K562 (cell line): ENCODE results near the gene RCOR3. TPM values are rescaled to one million over a fixed set of nuclear protein-coding genes. Genes with fewer than 3 reads are reported as not detected.

Experiments
- ARID1B ChIP-seq: fragments of 450-650 bp; IDR thresholded peaks from 2 replicates; pipeline ENCODE4 v1.6.1; 2016; ENCODE audit warnings: antibody characterized with exemption, mild to moderate bottlenecking, inconsistent platforms
- ARNT ChIP-seq, 2 experiments: fragments of 450-650 bp; IDR thresholded peaks; 2 replicates each; pipeline ENCODE4 v1.6.1; 2016; ENCODE audit warnings: mild to moderate bottlenecking in 1 of 2
- CBFA2T2 ChIP-seq: fragments of 450-650 bp; conservative IDR thresholded peaks from 2 replicates; pipeline ENCODE4 v1.6.1; 2017; ENCODE audit warnings: mild to moderate bottlenecking
- CC2D1A ChIP-seq: fragments of 450-650 bp; IDR thresholded peaks from 2 replicates; pipeline ENCODE4 v1.6.1; 2017; ENCODE audit warnings: mild to moderate bottlenecking
- CREB3 ChIP-seq: fragments of 450-650 bp; conservative IDR thresholded peaks from 2 replicates; pipeline ENCODE4 v1.6.1; 2016; ENCODE audit warnings: missing genetic modification characterization, low read depth, mild to moderate bottlenecking, missing compliant biosample characterization, moderate library complexity
- GATAD2A ChIP-seq: fragments of 450-650 bp; IDR thresholded peaks from 2 replicates; pipeline ENCODE4 v1.6.1; 2017
- HDAC8 ChIP-seq: fragments of 450-650 bp; IDR thresholded peaks from 2 replicates; pipeline ENCODE4 v1.6.1; 2016; ENCODE audit warnings: mild to moderate bottlenecking, missing genetic modification characterization, moderate library complexity, missing compliant biosample characterization
- HSF4 ChIP-seq: fragments of 250-450 bp; sonication (Bioruptor Pico); IDR thresholded peaks from 2 replicates; pipeline ENCODE4 v2.1.2; 2022; ENCODE audit warnings: mild to moderate bottlenecking, moderate library complexity, borderline replicate concordance
- IRF9 ChIP-seq: fragments of 450-650 bp; IDR thresholded peaks from 2 replicates; pipeline ENCODE4 v1.6.1; 2016; ENCODE audit warnings: missing biosample characterization, missing genetic modification characterization
- KLF10 ChIP-seq: fragments of 250-450 bp; sonication (Bioruptor Pico); IDR thresholded peaks from 2 replicates; pipeline ENCODE4 v1.6.1; 2021; ENCODE audit warnings: matching md5 sums
- KLF16 ChIP-seq: IDR thresholded peaks from 2 replicates; pipeline ENCODE4 v1.6.1; 2016; ENCODE audit warnings: antibody characterized with exemption
- KLF6 ChIP-seq: fragments of 250-450 bp; sonication (Bioruptor Pico); IDR thresholded peaks from 2 replicates; pipeline ENCODE4 v1.4.0; 2020; ENCODE audit warnings: mild to moderate bottlenecking, moderate library complexity, borderline replicate concordance
- NCOA1 ChIP-seq: fragments of 450-650 bp; IDR thresholded peaks from 2 replicates; pipeline ENCODE4 v1.6.1; 2016; ENCODE audit warnings: low read depth
- NR4A1 ChIP-seq, 2 experiments: fragments of 250-450 bp in 1 of 2; fragments of 450-650 bp in 1 of 2; sonication (Bioruptor Pico) in 1 of 2; IDR thresholded peaks; 2 replicates each; pipeline versions ENCODE4 v1.4.0 to v1.6.1; 2016 to 2020; ENCODE audit warnings: mild to moderate bottlenecking in 2 of 2, missing compliant biosample characterization in 1 of 2, missing genetic modification characterization in 1 of 2, moderate library complexity in 1 of 2
- PKNOX1 ChIP-seq: fragments of 450-650 bp; IDR thresholded peaks from 2 replicates; pipeline ENCODE4 v1.6.1; 2016
- RAD51 ChIP-seq: fragments of 450-650 bp; IDR thresholded peaks from 2 replicates; pipeline ENCODE4 v1.7.1; 2016; ENCODE audit warnings: low read depth, mild to moderate bottlenecking, borderline replicate concordance
- RFX7 ChIP-seq: fragments of 250-450 bp; sonication (Bioruptor Pico); IDR thresholded peaks from 2 replicates; pipeline ENCODE4 v1.5.1; 2021; ENCODE audit warnings: mild to moderate bottlenecking
- SMARCA4 ChIP-seq: fragments of 450-650 bp; IDR thresholded peaks from 2 replicates; pipeline ENCODE4 v1.6.1; 2016
- TEAD1 ChIP-seq, 2 experiments: fragments of 450-650 bp in 1 of 2; sonication (generic) in 1 of 2; formaldehyde crosslinking; IDR thresholded peaks; 2 replicates each; pipeline versions ENCODE4 v1.4.0 to v1.8.0; 2020 to 2022; ENCODE audit warnings: mild to moderate bottlenecking in 2 of 2, missing genetic modification reagents in 1 of 2
- TFE3 ChIP-seq: fragments of 450-650 bp; formaldehyde crosslinking; IDR thresholded peaks from 2 replicates; pipeline ENCODE4 v1.4.0; 2020; ENCODE audit warnings: mild to moderate bottlenecking, mixed read lengths
- polyA plus RNA-seq, 8 experiments: library from polyadenylated mRNA; depleted of rRNA in 4 of 8; stranded (reverse) in 5 of 8; unstranded in 3 of 8; fragments of >200 nt; fragmentation: Nextera tagmentation in 2 of 8; fragmentation: Illumina TruSeq in 1 of 8; extraction: Ambion mirVana in 2 of 8; extraction: Trizol in 1 of 8; gene quantifications; 2 replicates each; pipeline versions ENCODE4 v1.2.1 to v1.2.3, GENCODE V29; 2011 to 2014; ENCODE audit warnings: inconsistent platforms in 1 of 8, missing spikeins in 1 of 8
- total RNA-seq, 7 experiments: library from RNA; depleted of rRNA in 6 of 7; stranded (reverse); fragments of >200 nt in 6 of 7; fragmentation: Illumina TruSeq in 2 of 7; extraction: Trizol in 2 of 7; gene quantifications; 2 replicates each; pipeline versions ENCODE4 v1.2.1 to v1.2.3, GENCODE V29; 2011 to 2021; ENCODE audit warnings: low replicate concordance in 1 of 7

The RCOR3 gene
- total and polyA plus RNA-seq, 9 of the 15 experiments (the other 6 are each of a cell fraction or from before 2014, with no cell fraction given) = 9.7 to 42.7 (median 29.5) TPM

GRCh38 chr1:211222469-211223234 is 36.5 kb upstream of the RCOR3 start (continued):
- TF ChIP-seq PKNOX1 (peak; percentile 6; the same call in 1 of the 2 replicates), CREB3 (tag) (peak; percentile 98), KLF6 (CRISPR knock-in tag) (peak; percentile 89; the same call in 1 of the 2 replicates), ARNT (IDR thresholded peaks at IDR 0.05) (peak; percentile 68 to 96; a peak in 3 of 4 replicates), HSF4 (peak; percentile 86; the same call in 1 of the 2 replicates), SMARCA4 (peak; percentile 96), KLF16 (peak; percentile 93), TFE3 (CRISPR knock-in tag) (0 out of 2 replicates have a peak, but pooled peaks have one; percentile 10), NR4A1 (CRISPR knock-in tag; IDR thresholded peaks at IDR 0.05) (0 out of 2 replicates have a peak, but pooled peaks have one; percentile 55), NR4A1 (tag; IDR thresholded peaks at IDR 0.05) (peak; percentile 97), IRF9 (peak; percentile 96), TEAD1 (CRISPR knock-in tag; IDR thresholded peaks at IDR 0.05) (peak; percentile 82 to 86; a peak in 3 of 4 replicates), CC2D1A (peak; percentile 98), ARID1B (peak; percentile 98), CBFA2T2 (peak; percentile 99), GATAD2A (peak; percentile 97), RAD51 (peak; percentile 45; the same call in 1 of the 2 replicates), KLF10 (CRISPR knock-in tag) (0 out of 2 replicates have a peak, but pooled peaks have one; percentile 54), RFX7 (CRISPR knock-in tag) (peak; percentile 57; the same call in 1 of the 2 replicates), NCOA1 (peak; percentile 88; the same call in 1 of the 2 replicates), HDAC8 (tag) (peak; percentile 91)
